ENCODE measurements around the gene DIPK1B.

DIPK1B gene

GRCh38 chr9:136681945-136682699 lies 30.2 kb upstream of the DIPK1B start:
- TF ChIP-seq, protein P1, sequence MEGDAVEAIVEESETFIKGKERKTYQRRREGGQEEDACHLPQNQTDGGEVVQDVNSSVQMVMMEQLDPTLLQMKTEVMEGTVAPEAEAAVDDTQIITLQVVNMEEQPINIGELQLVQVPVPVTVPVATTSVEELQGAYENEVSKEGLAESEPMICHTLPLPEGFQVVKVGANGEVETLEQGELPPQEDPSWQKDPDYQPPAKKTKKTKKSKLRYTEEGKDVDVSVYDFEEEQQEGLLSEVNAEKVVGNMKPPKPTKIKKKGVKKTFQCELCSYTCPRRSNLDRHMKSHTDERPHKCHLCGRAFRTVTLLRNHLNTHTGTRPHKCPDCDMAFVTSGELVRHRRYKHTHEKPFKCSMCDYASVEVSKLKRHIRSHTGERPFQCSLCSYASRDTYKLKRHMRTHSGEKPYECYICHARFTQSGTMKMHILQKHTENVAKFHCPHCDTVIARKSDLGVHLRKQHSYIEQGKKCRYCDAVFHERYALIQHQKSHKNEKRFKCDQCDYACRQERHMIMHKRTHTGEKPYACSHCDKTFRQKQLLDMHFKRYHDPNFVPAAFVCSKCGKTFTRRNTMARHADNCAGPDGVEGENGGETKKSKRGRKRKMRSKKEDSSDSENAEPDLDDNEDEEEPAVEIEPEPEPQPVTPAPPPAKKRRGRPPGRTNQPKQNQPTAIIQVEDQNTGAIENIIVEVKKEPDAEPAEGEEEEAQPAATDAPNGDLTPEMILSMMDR (conservative IDR thresholded peaks at IDR 0.05), result no peak
- H3K27ac ChIP-seq, result no peak overlapping the region

DNA sequence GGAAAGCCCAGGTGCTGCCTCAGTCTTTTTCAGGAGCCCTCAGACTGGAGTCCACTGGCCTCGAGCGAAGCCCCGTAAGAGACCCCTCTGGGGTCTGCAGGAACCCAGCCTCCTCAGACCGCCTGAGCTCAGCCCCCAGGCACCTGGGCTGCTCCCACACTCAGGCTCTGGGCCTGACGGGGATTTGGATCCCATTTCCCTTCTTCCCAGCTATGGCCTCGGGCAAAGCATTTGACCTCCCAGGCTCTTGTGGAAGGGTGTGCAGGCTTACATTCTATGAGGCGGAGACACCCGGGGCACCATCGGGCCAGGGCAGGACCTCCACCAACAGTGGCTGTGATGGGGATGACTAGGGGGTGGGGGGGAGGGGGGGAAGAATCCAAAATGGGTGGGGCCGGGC lies 29.7 kb upstream of the DIPK1B start:
- TF ChIP-seq, protein P1 (conservative IDR thresholded peaks at IDR 0.05), result no peak
- no peak overlapping the region for H3K27ac ChIP-seq

DNA sequence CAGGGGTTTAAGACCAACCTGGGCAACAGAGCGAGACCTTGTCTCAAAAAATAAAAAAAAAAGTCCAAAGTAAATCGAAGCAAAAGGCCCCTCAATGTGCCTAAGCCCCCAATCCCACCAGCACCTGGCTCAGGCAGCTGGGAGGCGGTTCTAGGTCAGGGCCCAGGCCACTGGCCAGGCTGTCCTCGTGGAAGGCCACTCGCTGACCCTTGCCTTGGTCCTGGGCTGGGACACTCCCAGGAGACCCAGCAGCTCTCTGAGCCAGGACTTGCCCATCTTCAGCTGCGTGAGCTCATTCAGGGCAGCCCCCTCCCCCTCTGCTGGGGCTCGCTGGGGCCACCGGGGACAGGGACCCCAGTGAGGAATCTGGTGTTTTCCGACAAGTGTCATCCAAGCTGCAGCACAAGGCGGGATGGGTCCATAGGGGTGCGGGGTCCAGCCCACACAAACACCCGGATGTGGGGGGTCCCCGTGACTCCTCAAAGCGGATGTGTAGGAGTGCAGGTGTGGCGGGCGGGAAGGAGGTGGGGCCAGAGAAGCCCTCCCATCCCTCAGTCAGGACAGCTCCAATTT lies 29.1 kb upstream of the DIPK1B start:
- no peak overlapping the region for H3K27ac ChIP-seq
- TF ChIP-seq, protein P1 (conservative IDR thresholded peaks at IDR 0.05), result no peak

DNA sequence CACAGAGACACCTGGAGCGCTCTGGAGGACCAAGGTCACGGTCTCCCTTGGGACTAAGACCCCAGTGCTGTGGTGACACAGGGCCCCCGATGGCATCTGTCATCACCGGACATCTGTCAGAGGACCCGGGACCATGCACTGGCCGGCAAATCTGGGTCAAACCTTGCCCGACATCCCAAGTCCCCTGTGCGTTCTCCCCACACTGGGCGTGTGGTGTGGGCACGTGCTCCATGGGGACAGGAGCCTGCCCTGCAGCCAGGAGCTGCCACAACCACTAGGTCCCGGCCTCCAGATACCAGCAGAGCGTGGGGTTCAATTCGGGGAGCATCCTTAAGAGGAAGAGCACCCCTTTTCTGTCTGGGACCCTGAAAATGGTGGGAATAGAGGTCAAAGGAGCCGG lies 28.6 kb upstream of the DIPK1B start:
- TF ChIP-seq, protein P1 (conservative IDR thresholded peaks at IDR 0.05), result no peak

GRCh38 chr9:136684339-136684738 lies 28.0 kb upstream of the DIPK1B start:
- TF ChIP-seq, protein P1 (conservative IDR thresholded peaks at IDR 0.05), result no peak
- H3K27ac ChIP-seq, result no peak overlapping the region

More for the DNA sequence above, 28.6 kb upstream of the DIPK1B start:
- no peak overlapping the region for H3K27ac ChIP-seq

DNA sequence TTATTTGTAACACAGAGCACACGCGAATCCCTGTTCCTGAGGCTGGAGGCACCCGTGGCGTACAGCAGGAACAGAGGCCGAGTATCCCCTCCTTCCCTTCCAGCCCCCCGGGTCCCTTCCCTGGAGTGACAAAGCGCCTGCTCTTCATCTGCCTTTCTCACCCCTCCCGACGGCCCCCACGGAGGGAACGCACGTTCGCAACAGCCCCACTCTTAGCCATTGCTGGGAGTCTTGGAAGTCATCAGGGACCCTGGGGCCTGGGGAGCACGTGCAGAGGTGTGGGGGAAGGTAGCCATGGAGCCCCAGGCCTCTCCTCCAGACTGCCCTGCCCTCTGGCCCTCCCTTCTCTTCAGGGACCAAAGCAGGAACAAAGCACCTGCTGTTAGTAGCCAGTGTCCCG lies 27.6 kb upstream of the DIPK1B start:
- H3K27ac ChIP-seq, result no peak overlapping the region
- TF ChIP-seq, protein P1 (conservative IDR thresholded peaks at IDR 0.05), result no peak

GRCh38 chr9:136685216-136685615 lies 27.2 kb upstream of the DIPK1B start:
- TF ChIP-seq, protein P1 (conservative IDR thresholded peaks at IDR 0.05), result no peak
- no peak overlapping the region for H3K27ac ChIP-seq
